ENCODE results near the gene UQCRFS1.
"Not testable (repeated sequence)": the region's sequence is repeated elsewhere in the genome, so short reads cannot be mapped to it uniquely, and the experiment has no call there.

UQCRFS1 gene

GRCh38 chr19:29212356-29212647, 649 bp downstream of the UQCRFS1 start:
- DNase-seq = no peak

GRCh38 chr19:29211562-29212355, 1.2 kb downstream of the UQCRFS1 start:
- peak; percentile 45 for DNase-seq

- not testable (repeated sequence) for DNase-seq
Observed at GRCh38 chr19:29211041-29211440, 1.9 kb downstream of the UQCRFS1 start.

GRCh38 chr19:29210502-29210901, 2.4 kb downstream of the UQCRFS1 start:
- DNase-seq = not testable (repeated sequence)

GRCh38 chr19:29207403-29208187, 5.4 kb downstream of the UQCRFS1 start:
- not testable (repeated sequence) for DNase-seq

- DNase-seq = no peak
Observed at GRCh38 chr19:29206453-29206852, 6.5 kb downstream of the UQCRFS1 start.

- DNase-seq = no peak
Observed at GRCh38 chr19:29202281-29202680, 10.7 kb downstream of the UQCRFS1 start.

- no peak for DNase-seq
Observed at GRCh38 chr19:29201855-29202254, 11.1 kb downstream of the UQCRFS1 start.

GRCh38 chr19:29194658-29195057, 18.3 kb downstream of the UQCRFS1 start:
- no peak for DNase-seq

GRCh38 chr19:29193155-29193554, 19.8 kb downstream of the UQCRFS1 start:
- no peak for DNase-seq

GRCh38 chr19:29191005-29191404, 21.9 kb downstream of the UQCRFS1 start:
- DNase-seq = no peak

GRCh38 chr19:29189033-29189360, 24.0 kb downstream of the UQCRFS1 start:
- DNase-seq = no peak

- no peak for DNase-seq
Observed at GRCh38 chr19:29188289-29189032, 24.5 kb downstream of the UQCRFS1 start.

GRCh38 chr19:29187676-29188075, 25.3 kb downstream of the UQCRFS1 start:
- no peak for DNase-seq

GRCh38 chr19:29185427-29185826, 27.5 kb downstream of the UQCRFS1 start:
- no peak for DNase-seq

GRCh38 chr19:29176981-29177754, 35.8 kb downstream of the UQCRFS1 start:
- DNase-seq = no peak

- no peak for DNase-seq
Observed at GRCh38 chr19:29173896-29174295, 39.1 kb downstream of the UQCRFS1 start.

- DNase-seq = peak; percentile 70
Observed at GRCh38 chr19:29172302-29172701, 40.6 kb downstream of the UQCRFS1 start.

- peak; percentile 22 for DNase-seq
Observed at GRCh38 chr19:29171525-29171924, 41.4 kb downstream of the UQCRFS1 start.

- DNase-seq = no peak
Observed at GRCh38 chr19:29170554-29170953, 42.4 kb downstream of the UQCRFS1 start.

GRCh38 chr19:29162694-29163093, 50.3 kb downstream of the UQCRFS1 start:
- DNase-seq = no peak

GRCh38 chr19:29155683-29156082, 57.3 kb downstream of the UQCRFS1 start:
- no peak for DNase-seq
